LNCaP clone FGC (cell line): ENCODE measurements around the gene PACRG.

Experiments
- DNase-seq: peaks from one replicate; pipeline ENCODE4 v3.0.0-alpha.2; 2011; ENCODE audit warnings: low read depth
- H3K4me3 ChIP-seq: 2 replicates; pipeline ENCODE4 v1.5.1; 2011; ENCODE audit warnings: mild to moderate bottlenecking, low read depth, low read length, control low read depth
- CTCF ChIP-seq: IDR thresholded peaks from 2 replicates; pipeline ENCODE4 v1.5.1; 2012; ENCODE audit warnings: mild to moderate bottlenecking; ENCODE audit not compliant: control insufficient read depth, insufficient read depth; ENCODE audit errors: extremely low read depth

Gene PACRG

DNA sequence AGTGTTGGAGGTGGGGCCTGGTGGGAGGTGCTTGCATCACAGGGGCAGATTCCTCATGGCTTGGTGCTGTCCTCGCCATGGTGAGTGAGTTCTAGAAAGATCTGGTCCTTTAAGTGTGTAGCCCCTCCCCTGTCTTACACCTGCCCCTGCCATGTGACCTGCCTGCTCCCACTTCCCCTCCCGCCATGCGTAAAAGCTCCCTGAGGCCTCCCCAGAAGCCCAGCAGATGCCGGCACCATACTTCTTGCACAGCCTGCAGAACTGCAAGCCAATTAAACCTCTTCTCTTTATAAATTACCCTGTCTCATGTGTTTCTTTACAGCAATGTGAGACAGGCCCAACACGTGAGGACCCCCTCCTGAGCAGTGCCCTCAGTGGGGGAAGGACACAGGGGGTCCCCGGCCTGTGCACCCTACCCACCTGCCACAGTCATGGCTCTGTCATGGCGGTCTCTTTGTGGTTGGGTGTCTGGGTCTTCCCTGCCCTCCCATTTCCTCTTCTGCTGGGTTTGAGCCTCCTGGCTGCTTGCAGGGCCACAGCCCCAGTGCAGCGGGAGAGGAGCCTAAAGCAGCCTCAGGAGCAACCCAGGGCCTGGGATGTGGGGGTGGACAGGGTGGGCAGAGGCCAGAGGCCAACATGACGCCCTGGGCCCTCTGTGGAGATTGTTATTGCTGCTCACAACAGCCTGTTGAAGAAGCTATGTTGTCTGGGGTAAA, 599.5 kb downstream of the PACRG start:
- TF ChIP-seq CTCF: no peak
- no peak for DNase-seq
- H3K4me3 ChIP-seq: no peak overlapping the region

- TF ChIP-seq CTCF: no peak
- DNase-seq: no peak
- no peak overlapping the region for H3K4me3 ChIP-seq
Observed at GRCh38 chr6:163327921-163328320, 600.1 kb downstream of the PACRG start.

DNA sequence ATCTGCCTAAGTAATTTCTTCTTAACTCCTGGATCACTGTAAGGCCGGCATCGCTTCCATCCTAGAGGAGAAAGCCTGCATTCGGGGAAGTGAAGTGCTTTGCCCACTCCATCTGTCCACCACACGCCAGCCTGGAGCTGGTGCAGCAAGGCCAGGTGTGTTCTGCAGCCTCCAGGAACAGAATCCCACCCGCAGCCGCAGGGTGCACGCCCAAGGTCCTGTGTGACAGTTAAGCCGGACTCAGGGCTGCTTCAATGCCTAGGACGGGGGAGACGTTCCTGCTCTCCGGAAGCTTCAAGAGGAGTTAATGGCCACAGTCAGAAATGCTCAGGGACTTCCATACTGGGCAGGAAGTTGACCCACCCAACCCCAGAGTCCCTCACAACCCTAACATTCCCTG, 600.6 kb downstream of the PACRG start:
- TF ChIP-seq CTCF: no peak
- no peak overlapping the region for H3K4me3 ChIP-seq
- DNase-seq: no peak

DNA sequence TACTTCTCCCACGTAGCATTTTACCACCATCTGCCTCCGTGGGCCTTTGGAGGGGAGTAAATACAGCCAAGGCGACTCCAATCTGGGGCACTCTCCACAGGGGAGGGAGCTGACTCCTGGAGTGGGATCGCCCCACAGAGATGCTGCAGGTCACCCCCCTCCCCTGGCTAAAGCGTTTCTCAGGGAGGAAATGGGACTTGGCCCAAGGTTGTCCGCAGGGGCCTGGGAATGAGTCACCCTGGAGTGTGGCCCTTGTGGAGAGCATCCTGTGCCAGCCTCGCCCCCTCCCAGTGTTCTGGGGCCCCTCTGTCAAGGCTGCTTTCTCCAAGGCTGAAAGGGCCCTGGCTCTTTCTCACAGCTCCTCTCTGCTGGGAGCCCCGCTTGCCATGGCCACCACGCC, 602.2 kb downstream of the PACRG start:
- no peak for TF ChIP-seq CTCF
- no peak overlapping the region for H3K4me3 ChIP-seq
- DNase-seq: no peak

- TF ChIP-seq CTCF: no peak
- DNase-seq: no peak
- no peak overlapping the region for H3K4me3 ChIP-seq
Observed at GRCh38 chr6:163331245-163331644, 603.5 kb downstream of the PACRG start.

DNA sequence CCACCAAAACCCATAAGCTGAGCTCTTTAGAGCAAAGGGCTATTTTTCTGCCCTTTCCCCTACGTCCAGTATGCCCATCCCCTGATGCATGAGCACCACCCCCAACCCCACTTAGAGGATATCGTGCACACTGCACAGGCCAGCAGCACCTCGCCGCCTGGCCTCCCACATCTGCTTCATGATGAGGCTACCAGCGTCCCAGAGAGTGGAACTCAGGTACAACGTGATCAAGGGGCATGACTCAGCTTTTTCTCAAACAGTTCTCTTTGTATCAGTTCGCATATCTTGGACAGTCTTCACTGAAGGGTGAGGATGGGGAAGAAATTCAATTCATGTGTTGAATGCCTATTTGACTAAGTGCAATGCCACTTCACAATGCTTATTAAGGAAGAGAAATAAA, 604.8 kb downstream of the PACRG start:
- no peak for TF ChIP-seq CTCF
- DNase-seq: no peak

DNA sequence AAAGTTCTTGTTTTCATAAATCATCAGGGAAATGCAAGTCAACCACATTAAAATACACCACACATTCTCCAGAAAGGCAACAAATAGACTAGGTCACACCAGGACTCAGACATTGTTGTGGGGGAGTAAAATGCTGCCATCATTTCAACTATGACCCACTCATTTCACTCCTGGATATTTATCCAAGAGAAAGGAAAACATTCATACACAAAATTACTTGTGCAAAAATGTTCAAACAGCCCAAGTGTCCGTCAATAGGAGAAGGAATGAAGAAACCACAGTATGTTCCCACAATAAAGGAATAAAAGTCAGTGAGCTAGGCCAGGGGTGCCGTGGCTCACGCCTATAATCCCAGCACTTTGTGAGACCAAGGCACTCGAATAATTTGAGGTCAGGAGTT, 605.3 kb downstream of the PACRG start:
- no peak overlapping the region for H3K4me3 ChIP-seq
- no peak for TF ChIP-seq CTCF
- no peak for DNase-seq

More for the DNA sequence above, 604.8 kb downstream of the PACRG start:
- H3K4me3 ChIP-seq: no peak overlapping the region
